A549 treated with GW870086 at 1 μM for 4 hours (cell line): ENCODE results near the gene CDKAL1. TPM values are rescaled to one million over a fixed set of nuclear protein-coding genes. Genes with fewer than 3 reads are reported as not detected.

ENCODE experiments used
- total RNA-seq: library from RNA; stranded (reverse); fragments of 200-300 nt; extraction: Qiagen RNA extraction; gene quantifications from 5 replicates; pipeline ENCODE4 v1.2.3, GENCODE V29; 2022; ENCODE audit warnings: low read depth

CDKAL1 gene
- total RNA-seq = 3.2 to 3.7 TPM (median 3.3 TPM) in 5 replicates

DNA sequence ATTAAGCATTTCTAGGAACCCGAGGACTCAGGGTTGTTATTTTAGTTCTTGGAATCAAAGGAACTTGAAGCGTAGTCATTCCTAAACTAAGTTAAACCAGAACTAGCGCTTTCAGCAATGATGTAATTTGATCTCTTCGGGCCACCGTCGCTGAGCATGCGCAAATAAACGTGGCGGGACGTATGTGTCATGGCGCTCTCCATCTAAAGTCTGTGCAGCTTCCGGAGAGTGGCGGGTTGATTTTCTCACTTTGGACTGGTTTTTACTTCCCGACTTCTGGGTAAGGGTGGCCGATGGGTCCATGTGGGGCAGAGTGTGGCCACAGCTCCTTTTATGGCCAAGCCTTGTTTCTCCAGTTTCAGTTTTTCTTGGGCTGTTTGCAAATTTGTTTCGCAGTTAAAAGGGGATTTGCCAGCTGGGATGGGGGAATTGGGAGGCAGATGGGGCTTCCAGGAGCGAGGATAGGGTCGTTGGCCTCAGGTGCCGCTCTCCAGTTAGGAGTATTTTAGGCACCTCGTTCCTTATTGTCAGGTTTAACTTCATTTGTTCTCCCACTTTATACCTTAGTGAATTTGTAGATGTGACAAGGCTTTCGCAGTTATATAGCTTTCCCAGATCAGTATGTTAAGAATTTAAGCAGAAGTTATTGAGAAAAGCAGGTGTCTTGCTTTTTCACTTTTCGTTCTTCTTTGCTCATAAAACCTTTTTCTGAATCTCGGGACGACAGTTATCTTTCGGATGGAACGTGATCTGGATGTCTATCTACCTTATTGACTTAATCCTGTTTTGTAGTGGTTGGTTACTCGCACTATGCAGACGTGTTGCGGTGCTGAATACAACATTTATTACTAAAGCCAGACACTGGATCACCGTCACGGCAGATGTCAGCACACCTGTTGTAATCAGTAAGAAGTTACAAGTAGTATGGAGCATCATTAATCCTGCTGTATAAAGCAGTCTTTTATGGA is at the start of gene CDKAL1:
CDKAL1 (plus strand) TSS at position 163 of the 968 bp plus-strand sequence. CDS start 11,894 bp downstream, outside the sequence.

Other genes with a start within 250 kb of the CDKAL1 start
- gene E2F3, start 132.6 kb upstream of the CDKAL1 start, total RNA-seq = 10.7 to 13.3 TPM (median 12.4 TPM) in 5 replicates